HG02970 (cell line): ENCODE measurements around the gene SH2D5.

ENCODE experiments used
- ATAC-seq: cut with Tn5 transposase; IDR thresholded peaks from one replicate; pipeline ENCODE4 v1.9.1; 2021; ENCODE audit warnings: mild to moderate bottlenecking, moderate library complexity, moderate number of reproducible peaks; ENCODE audit not compliant: unreplicated experiment, low FRiP score

The SH2D5 gene

GRCh38 chr1:20732588-20733359 is at the start of gene SH2D5:
SH2D5 (minus strand) TSS chr1:20732703; CDS start chr1:20728044, 4,659 bp downstream.
- ATAC-seq: peak; percentile 44

DNA sequence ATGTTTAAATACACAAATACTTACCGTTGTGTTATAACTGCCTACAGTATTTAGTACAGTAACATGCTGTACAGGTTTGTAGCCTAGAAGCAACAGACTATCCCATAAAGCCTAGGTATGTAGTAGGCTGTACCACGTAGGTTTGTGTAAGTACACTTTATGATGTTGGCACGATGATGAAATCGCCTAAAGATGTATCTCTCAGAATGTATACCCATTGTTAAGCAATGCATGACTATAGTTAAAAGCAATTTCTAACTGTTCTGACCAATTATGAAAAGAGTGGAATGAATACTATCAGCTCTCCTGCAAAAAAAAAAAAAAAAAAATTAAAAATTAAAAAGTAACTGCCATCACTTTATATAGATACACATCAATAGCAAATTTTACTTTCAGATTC is 43.2 kb upstream of the SH2D5 start:
- no peak for ATAC-seq

GRCh38 chr1:20771780-20772179 is 39.3 kb upstream of the SH2D5 start:
- ATAC-seq: no peak

- no peak for ATAC-seq
Observed at GRCh38 chr1:20770314-20771087, 38.0 kb upstream of the SH2D5 start.

DNA sequence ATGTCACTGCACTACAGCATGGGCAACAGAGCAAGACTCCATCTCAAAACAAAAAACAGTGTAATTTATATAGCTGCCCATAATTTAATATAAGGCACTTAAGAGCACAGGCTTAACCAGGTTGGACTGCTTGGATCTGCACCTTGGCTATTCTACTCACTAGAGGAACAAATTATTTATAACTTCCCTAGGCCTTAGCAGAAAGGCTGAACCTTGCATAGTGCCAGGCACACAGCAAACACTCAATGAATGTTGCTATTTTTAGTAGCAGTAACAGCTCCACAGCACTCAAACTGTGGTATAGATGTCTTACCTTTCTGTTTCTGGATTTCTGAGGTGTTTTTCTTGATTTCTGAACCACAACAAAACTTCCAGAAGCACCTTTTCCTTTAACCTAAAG is 34.8 kb upstream of the SH2D5 start:
- ATAC-seq: no peak

GRCh38 chr1:20763417-20763816 is 30.9 kb upstream of the SH2D5 start:
- no peak for ATAC-seq

DNA sequence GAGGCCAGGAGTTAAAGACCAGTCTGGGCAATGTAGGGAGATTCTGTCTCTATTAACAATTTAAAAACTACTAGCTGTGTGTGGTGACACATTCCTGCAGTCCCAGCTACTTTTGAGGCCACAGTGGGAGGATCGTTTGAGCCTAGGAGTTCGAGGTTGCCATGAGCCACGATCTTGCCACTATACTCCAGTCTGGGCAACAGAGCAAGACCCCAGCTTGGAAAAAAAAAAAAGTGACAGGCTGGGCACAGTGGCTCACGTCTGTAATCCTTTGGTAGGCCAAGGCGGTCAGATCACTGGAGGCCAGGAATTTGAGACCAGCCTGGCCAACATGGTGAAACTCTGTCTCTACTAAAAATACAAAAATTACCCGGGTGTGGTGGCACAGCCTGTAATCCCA is 27.8 kb upstream of the SH2D5 start:
- ATAC-seq: no peak

DNA sequence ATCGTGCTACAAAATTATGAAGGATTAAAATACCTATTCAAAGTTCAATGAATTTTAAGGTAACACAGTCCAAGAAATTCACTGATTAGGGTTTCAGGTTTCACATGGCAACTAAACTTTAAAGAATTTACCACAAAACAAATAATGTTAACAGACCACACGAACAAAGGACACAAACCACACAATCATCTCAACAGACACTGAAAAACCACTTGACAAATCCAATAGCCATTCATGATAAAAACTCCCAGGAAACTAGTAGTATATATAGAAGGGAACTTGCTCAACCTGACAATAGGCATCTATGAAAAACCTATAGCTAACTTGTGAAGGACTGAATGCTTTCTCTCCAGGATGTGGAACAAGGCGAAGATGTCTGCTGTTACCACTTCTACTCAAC is 21.1 kb upstream of the SH2D5 start:
- no peak for ATAC-seq

DNA sequence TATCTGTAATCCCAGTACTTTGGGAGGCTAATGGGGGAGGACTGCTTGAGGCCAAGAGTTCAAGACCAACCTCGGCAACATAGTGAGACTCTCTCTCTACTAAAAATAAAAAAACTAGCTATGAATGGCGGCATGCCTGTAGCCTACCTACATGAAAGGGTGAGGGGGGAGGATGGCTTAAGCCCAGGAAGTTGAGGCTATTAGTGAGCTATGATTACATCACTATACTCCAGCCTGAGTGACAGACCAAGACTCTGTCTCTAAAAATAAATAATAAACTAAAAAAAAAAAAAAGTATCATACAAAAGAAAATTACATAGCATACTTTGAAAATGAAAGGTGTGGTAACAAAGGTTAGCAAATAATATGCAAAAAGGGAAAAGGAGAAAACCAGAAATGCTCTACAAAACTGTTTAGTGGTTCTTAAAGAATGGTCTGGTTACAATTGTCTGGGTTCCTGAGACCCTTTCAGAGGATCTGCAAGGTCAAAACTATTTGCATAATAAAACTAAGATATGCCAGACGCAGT is 19.0 kb upstream of the SH2D5 start:
- ATAC-seq: no peak

DNA sequence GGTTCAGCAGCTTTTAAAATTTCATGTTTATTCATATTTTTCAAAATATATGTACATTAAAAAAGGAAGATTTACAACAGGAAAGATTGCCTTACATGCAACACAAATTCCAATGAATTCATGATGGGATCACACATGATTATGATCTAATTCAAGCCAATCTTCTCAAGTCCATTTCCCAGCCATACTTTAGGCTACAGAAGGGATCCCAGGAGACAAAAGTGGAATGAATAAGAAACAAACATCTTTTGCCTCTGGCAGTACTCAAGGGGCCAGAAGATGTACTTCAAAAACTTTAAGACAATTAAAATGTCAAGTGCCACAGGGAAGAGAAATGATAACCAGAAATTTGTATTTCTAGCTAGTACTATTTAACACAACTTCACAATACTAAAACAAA is 10.2 kb upstream of the SH2D5 start:
- ATAC-seq: no peak

GRCh38 chr1:20740781-20741180 is 8.3 kb upstream of the SH2D5 start:
- no peak for ATAC-seq

- no peak for ATAC-seq
Observed at GRCh38 chr1:20739225-20739624, 6.7 kb upstream of the SH2D5 start.

DNA sequence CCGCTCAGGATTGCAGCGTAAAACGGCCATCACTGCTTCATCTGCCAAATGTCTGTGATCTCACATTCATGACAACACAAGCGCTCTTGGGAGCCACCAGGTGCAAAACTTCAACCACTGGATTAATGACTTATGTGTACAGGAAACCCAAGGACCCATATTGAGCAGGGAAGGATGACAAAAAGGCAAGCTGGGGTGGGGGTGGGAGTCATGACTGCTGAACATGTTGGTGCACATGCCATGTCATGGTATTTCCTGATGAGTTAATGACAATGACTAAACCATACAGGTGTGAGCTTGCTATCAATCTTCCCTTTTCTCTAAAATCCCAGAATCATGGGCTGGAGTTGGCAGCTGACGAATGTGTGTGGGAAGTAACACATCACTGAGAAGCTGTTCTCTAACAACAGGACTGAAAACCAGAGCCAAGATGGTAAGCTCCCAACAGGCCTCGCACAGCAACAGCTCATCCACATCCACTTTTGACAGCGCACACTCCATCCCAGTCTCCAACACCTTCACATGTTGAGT is 3.1 kb upstream of the SH2D5 start:
- ATAC-seq: no peak

- no peak for ATAC-seq
Observed at GRCh38 chr1:20733360-20733975, 965 bp upstream of the SH2D5 start.

GRCh38 chr1:20732071-20732587 is 374 bp downstream of the SH2D5 start:
- ATAC-seq: peak; percentile 39

DNA sequence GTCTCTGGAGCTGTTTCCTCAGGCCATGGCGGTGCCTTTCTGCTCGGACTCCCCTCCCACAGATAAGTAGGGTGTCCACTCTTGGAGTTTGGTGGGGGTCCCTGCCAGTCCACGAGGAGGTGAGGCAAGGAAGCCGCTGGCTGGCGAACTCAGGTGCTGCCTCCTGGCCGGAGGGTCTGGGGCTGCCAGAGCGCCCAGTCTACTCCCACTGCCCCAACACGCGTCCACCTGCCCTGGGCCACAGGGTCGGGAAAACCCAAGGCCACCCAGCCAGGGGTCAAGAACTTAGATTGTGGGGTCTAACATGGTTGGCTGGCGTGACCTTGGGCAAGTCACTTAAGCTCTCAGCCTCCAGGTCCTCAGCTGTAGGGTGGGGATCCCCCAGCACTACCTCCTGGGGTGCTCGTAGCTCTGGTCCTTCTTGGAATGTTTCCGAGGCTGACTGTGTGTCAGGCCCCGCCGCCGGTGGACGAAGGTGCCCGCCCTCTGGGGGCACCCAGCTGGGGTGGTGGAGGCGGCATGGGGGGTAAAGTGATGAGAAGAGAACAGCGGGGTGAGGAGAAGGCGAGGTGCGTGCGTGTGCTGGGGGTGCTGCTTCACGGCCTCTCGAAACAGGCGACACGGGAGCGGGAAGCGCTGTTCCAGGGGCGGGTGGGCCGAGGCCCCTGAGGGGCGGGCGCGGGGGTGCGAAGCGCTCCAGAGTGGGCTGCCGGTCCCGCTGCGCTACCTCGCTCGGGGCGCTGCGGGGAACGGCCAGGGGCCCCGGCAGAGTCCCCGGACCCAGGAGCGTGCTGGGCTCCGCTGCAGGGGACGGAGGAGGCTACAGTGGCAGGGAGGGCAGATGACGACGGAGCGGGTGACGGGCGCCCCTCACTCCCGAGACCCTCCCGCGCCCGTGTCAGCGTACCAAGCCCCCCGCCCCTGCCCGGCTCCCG is 1.2 kb downstream of the SH2D5 start:
- ATAC-seq: no peak

DNA sequence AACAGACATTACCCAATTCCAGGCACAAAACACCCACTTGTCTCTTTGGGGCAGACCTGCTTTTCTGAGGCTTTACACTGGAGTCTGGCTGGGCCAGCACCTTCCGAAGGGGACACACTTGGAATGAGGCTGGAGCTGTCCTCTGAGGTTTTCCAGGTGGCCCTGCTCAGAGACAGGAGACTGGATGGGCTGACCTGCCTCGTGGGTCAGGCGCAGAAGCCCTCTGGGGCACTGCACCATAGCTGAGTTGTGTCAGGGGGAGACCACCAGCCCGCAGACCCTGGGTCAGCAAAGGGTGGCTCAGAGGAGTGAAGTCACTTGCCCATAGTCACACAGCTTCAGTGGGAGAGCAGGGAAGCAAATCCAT is 1.8 kb downstream of the SH2D5 start:
- ATAC-seq: no peak

- no peak for ATAC-seq
Observed at GRCh38 chr1:20729990-20730689, 2.4 kb downstream of the SH2D5 start.
